Adrenal gland (tissue), 12 donors: Measurements from ENCODE around the gene HEXA. TPM values are rescaled to one million over a fixed set of nuclear protein-coding genes. Genes with fewer than 3 reads are reported as not detected.
"Not testable (repeated sequence)": the region's sequence is repeated elsewhere in the genome, so short reads cannot be mapped to it uniquely, and the experiment has no call there.

Source experiments
- DNase-seq, 7 donors: peaks; one replicate each; pipeline ENCODE4 v3.0.0-alpha.2; 2019 to 2020
- H3K27ac ChIP-seq, 5 donors: fragments of 200-600 bp; sonication (generic) in 4 of 5; 1 replicate in 3 of 5; 2 replicates in 2 of 5; pipeline versions ENCODE4 v1.5.1 to v1.8.0; 2016 to 2020; ENCODE audit warnings: mild to moderate bottlenecking in 1 of 5
- H3K27me3 ChIP-seq: fragments of 200-600 bp; 2 replicates; pipeline ENCODE4 v1.8.0; 2021
- H3K36me3 ChIP-seq, 2 donors: fragments of 200-600 bp; replicated peaks in 1 of 2; 1 replicate in 1 of 2; 2 replicates in 1 of 2; pipeline versions ENCODE4 v1.5.1 to v1.8.0; 2018 to 2022
- H3K4me1 ChIP-seq, 2 donors: fragments of 200-600 bp; replicated peaks in 1 of 2; 1 replicate in 1 of 2; 2 replicates in 1 of 2; pipeline versions ENCODE4 v1.5.1 to v1.8.0; 2018 to 2021
- H3K4me3 ChIP-seq, 4 donors: fragments of 200-600 bp; sonication (generic) in 3 of 4; one replicate each; pipeline ENCODE4 v1.5.1; 2016 to 2018
- H3K9me3 ChIP-seq, 3 donors: fragments of 200-600 bp; sonication (generic) in 1 of 3; replicated peaks in 1 of 3; 1 replicate in 2 of 3; 2 replicates in 1 of 3; pipeline versions ENCODE4 v1.5.1 to v1.8.0; 2016 to 2021
- CTCF ChIP-seq, 6 experiments: fragments of 450-650 bp in 4 of 6; fragments of 200-600 bp in 2 of 6; sonication (generic) in 1 of 6; IDR thresholded peaks; 1 replicate in 5 of 6; 2 replicates in 1 of 6; pipeline versions ENCODE4 v1.5.1 to v1.8.0; 2016 to 2021; ENCODE audit warnings: antibody characterized with exemption in 6 of 6, mild to moderate bottlenecking in 2 of 6, moderate library complexity in 1 of 6
- POLR2A ChIP-seq, 2 donors: fragments of 450-650 bp; IDR thresholded peaks; one replicate each; pipeline ENCODE4 v1.6.1; 2017; ENCODE audit warnings: antibody characterized with exemption in 2 of 2, mild to moderate bottlenecking in 2 of 2, moderate library complexity in 1 of 2
- WGBS, 4 donors: extraction: QIAGEN DNeasy Blood & Tissue Kit in 2 of 4; methylation state at CpG; one replicate each; pipeline versions ENCODE4 v1.1.5 to v1.1.7; 2013 to 2017; 5-methylcytosine and 5-hydroxymethylcytosine counted together
- intact Hi-C, 2 donors: fragments of 100-400 bp; cut with DNase I; formaldehyde crosslinking; loops; one replicate each; pipeline versions ENCODE4 v1.14.1 to v1.15.0; 2022 to 2023
- polyA plus RNA-seq, 3 donors: library from polyadenylated mRNA; stranded (reverse); fragments of 200-250 nt in 2 of 3; fragments of 350-450 nt in 1 of 3; fragmentation: Illumina TruSeq in 1 of 3; extraction: RNeasy Lipid Tissue Mini Kit (QIAGEN cat#74804) in 1 of 3; gene quantifications; one replicate each; pipeline ENCODE4 v1.2.3, GENCODE V29; 2013 to 2014
- total RNA-seq, 9 donors: library from RNA; depleted of rRNA in 4 of 9; stranded (reverse); fragments of >200 nt in 4 of 9; fragments of 120-200 nt in 1 of 9; fragmentation: NEBNext Ultra II Directional in 1 of 9; extraction: Animal tissue kit (Norgen Biotek cat#: 25700) in 1 of 9; gene quantifications; one replicate each; pipeline versions ENCODE4 v1.1.0 to v1.2.4, GENCODE V29; 2013 to 2023
- donor health status: healthy with polysubstance abuse.
- donor health status: Bipolar disorder and iron deficiency.
- donor health status: DM: yes; HTN: yes; CAD: no.
- donor health status: DM: no; HTN: no; CAD: no.
- donor health status: DM: no; HTN: no; CAD: no.
- donor health status: DM: yes; HTN: yes; CAD: no.

HEXA gene
- total and polyA plus RNA-seq, 12 donors, result 80.1 to 372 (median 170) TPM

DNA sequence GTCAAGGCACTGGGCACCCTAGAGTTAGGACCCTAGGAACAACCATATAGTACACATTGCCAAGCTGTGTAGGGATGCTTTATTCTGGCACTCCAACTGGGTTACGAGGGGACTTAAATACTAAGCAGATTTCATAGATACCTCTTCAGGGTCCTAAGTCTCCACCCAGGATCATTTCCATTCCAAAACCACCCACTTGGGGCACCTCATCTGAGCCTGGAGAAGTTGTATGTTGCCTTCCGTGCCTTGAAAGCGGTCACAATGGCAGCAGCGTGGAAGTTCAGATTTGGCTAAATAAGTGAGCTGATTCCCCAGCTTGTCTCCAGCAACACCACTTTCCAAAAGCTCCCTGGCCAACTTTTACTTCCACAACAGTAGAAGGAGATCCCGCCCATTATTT is 26.9 kb upstream of the HEXA start:
- Histone ChIP-seq H3K27me3 (no peaks in the 10 kb centered on the region), H3K4me3 (no peak overlapping the region), H3K9me3 (no peaks in the 10 kb centered on the region), H3K27ac (no peak overlapping the region), H3K4me1 (no peaks in the 10 kb centered on the region), H3K36me3 (no peaks in the 10 kb centered on the region)
- no peak for TF ChIP-seq CTCF (IDR thresholded peaks at IDR 0.05)
- TF ChIP-seq POLR2A (IDR thresholded peaks at IDR 0.05), result no peak
- intact Hi-C loops, result no loop called here
- 76 to 87% (median 83%) methylated on average over 5 of the region's 5 CpGs for WGBS, 4 donors
- no peak for DNase-seq

GRCh38 chr15:72398648-72399047 is 22.8 kb upstream of the HEXA start:
- intact Hi-C loops, result no loop called here
- no peaks in the 10 kb centered on the region for H3K9me3 ChIP-seq
- WGBS, 4 donors, result 72 to 82% (median 77%) methylated on average over 7 of the region's 7 CpGs
- H3K27me3 ChIP-seq, result no peaks in the 10 kb centered on the region
- H3K27ac ChIP-seq, result no peak overlapping the region
- H3K4me1 ChIP-seq, result no peaks in the 10 kb centered on the region
- H3K36me3 ChIP-seq, result no peaks in the 10 kb centered on the region
- peak in 1 of 7 donors; percentile 1 for DNase-seq
- TF ChIP-seq CTCF (IDR thresholded peaks at IDR 0.05) (no peak), POLR2A (IDR thresholded peaks at IDR 0.05) (no peak)
- H3K4me3 ChIP-seq, result no peak overlapping the region

DNA sequence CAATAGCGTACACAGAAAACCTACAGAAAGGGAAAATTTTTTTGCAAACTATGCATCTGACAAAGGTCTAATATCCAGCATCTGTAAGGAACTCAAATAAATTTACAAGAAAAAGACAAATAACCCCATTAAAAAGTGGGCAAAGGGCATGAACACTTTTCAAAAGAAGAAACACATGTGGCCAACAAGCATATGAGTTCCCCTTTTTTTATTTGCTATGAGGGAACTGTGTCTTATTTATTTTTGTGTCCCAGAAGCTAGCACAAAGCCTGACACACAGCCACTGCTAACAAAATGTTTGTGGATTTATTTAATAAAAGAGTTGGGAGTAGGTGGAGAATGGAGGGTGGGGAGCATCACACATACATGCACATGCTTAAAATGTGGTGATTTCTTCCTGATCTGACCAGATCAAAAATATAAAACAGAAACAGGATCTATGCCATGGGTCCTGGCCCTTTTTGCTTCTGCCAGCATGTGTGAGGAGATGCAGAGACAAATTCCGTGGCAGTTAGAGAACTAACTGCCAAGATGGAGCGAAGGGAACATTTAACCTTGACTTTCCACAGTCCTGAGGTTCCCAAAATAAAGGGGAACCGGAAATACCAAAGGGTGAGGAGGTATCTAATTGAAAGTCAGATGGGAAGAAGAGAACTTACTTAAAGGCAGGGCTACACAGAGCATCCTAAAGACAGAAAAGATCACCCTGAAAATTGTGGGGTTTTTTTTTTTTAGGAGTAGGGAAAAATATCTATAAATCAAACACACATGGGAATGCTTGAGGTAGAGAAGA is 22.2 kb upstream of the HEXA start, which contains the start of gene TMEM202:
Gene TMEM202, plus strand, starts transcription at position 510 of the 793 bp plus-strand sequence. Its CDS starts 22 bp downstream, at position 532.
- no peaks in the 10 kb centered on the region for H3K36me3 ChIP-seq
- H3K27ac ChIP-seq, result no peak within 1 kb of the TSS
- no peaks in the 10 kb centered on the region for H3K4me1 ChIP-seq
- 40 to 51% (median 47%) methylated on average over 4 of the region's 4 CpGs for WGBS, 4 donors
- DNase-seq, result no peak
- H3K4me3 ChIP-seq, result no peak within 1 kb of the TSS
- no peaks in the 10 kb centered on the region for H3K9me3 ChIP-seq
- no peaks in the 10 kb centered on the region for H3K27me3 ChIP-seq
- intact Hi-C loops, result no loop called here
- TF ChIP-seq CTCF (IDR thresholded peaks at IDR 0.05), result no peak
- no peak for TF ChIP-seq POLR2A (IDR thresholded peaks at IDR 0.05)

DNA sequence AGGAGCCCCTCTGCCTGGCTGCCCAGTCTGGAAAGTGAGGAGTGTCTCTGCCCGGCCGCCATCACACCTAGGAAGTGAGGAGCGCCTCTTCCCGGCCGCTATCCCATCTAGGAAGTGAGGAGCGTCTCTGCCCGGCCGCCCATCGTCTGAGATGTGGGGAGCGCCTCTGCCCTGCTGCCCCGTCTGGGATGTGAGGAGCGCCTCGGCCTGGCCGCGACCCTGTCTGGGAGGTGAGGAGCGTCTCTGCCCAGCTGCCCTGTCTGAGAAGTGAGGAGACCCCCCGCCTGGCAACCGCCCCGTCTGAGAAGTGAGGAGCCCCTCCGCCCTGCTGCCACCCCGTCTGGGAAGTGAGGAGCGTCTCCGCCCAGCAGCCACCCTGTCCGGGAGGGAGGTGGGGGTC is 20.5 kb upstream of the HEXA start:
- H3K4me1 ChIP-seq, intact Hi-C loops, DNase-seq: not testable (repeated sequence)

GRCh38 chr15:72389231-72389630 is 13.4 kb upstream of the HEXA start:
- no peak for DNase-seq
- Histone ChIP-seq H3K27me3 (no peaks in the 10 kb centered on the region), H3K4me1 (no peaks in the 10 kb centered on the region), H3K4me3 (no peak overlapping the region), H3K9me3 (no peaks in the 10 kb centered on the region), H3K27ac (no peak overlapping the region), H3K36me3 (no peaks in the 10 kb centered on the region)
- intact Hi-C loops, result no loop called here
- WGBS, 4 donors, result 59 to 65% (median 62%) methylated on average over 3 of the region's 3 CpGs
- TF ChIP-seq POLR2A (IDR thresholded peaks at IDR 0.05) (no peak), CTCF (IDR thresholded peaks at IDR 0.05) (no peak)

More for the DNA sequence above, 20.5 kb upstream of the HEXA start:
- not testable (repeated sequence) for H3K27me3 ChIP-seq, H3K27ac ChIP-seq, H3K4me3 ChIP-seq, H3K9me3 ChIP-seq, H3K36me3 ChIP-seq
- WGBS, 4 donors, result 92 to 94% (median 92%) methylated on average over 5 to 19 of the region's 24 CpGs; no CpG with 5 or more reads in 1 of the 4 donors
